Measurements from ENCODE around the gene BLOC1S5.

Gene BLOC1S5

DNA sequence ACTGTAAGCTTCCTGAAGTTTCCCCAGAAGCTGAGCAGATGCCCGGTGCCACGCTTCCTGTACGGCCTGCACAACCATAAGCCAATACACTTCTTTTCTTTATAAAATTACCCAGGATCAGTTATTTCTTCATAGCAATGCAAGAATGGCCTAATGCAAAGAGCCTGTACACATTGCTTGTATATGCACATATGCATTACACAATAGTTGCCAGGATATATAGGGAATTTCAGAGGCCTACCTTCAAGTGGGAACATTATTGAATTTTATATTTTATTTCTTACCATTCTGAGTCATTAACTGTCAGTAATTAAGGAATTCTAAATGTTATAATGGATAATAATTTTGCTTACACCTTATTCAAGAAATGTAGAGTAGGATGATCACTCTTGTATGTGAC, 93.6 kb downstream of the BLOC1S5 start:
- H2AFZ ChIP-seq (ENCODE audit: low read length), result no peak overlapping the region
- no peaks in the 10 kb centered on the region for H3K27me3 ChIP-seq (ENCODE audit: insufficient read depth, low read length, poor library complexity, severe bottlenecking)
- no peak overlapping the region for H3K4me2 ChIP-seq (ENCODE audit: low read depth, low read length, poor library complexity, severe bottlenecking)
- H3K4me3 ChIP-seq (ENCODE audit: low read length, poor library complexity, severe bottlenecking), result no peak overlapping the region
- H3K9me2 ChIP-seq (replicated peaks; ENCODE audit: low read depth, low read length), result no peaks in the 10 kb centered on the region
- TF ChIP-seq EZH2phosphoT487 (IDR thresholded peaks at IDR 0.05; ENCODE audit: borderline replicate concordance), result no peak
- TF ChIP-seq, protein P1, sequence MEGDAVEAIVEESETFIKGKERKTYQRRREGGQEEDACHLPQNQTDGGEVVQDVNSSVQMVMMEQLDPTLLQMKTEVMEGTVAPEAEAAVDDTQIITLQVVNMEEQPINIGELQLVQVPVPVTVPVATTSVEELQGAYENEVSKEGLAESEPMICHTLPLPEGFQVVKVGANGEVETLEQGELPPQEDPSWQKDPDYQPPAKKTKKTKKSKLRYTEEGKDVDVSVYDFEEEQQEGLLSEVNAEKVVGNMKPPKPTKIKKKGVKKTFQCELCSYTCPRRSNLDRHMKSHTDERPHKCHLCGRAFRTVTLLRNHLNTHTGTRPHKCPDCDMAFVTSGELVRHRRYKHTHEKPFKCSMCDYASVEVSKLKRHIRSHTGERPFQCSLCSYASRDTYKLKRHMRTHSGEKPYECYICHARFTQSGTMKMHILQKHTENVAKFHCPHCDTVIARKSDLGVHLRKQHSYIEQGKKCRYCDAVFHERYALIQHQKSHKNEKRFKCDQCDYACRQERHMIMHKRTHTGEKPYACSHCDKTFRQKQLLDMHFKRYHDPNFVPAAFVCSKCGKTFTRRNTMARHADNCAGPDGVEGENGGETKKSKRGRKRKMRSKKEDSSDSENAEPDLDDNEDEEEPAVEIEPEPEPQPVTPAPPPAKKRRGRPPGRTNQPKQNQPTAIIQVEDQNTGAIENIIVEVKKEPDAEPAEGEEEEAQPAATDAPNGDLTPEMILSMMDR (conservative IDR thresholded peaks at IDR 0.05; ENCODE audit: low read length), result no peak
- no peak overlapping the region for H3K9ac ChIP-seq (ENCODE audit: low read depth, low read length, poor library complexity, severe bottlenecking)
- no peaks in the 10 kb centered on the region for H3K36me3 ChIP-seq (ENCODE audit: insufficient read depth, low read length)
- no peaks in the 10 kb centered on the region for H4K20me1 ChIP-seq (ENCODE audit: insufficient read depth, low read length, poor library complexity, severe bottlenecking)
- H3F3A ChIP-seq (ENCODE audit: low read depth), result no peaks in the 10 kb centered on the region
- H3K79me2 ChIP-seq (ENCODE audit: insufficient read depth, low read length), result no peaks in the 10 kb centered on the region
- H3K4me1 ChIP-seq (ENCODE audit: insufficient read depth, low read length, poor library complexity, severe bottlenecking), result no peaks in the 10 kb centered on the region
- peaks cover 6% of the 10 kb centered on the region; the same call in 1 of the 2 replicates for H3K9me3 ChIP-seq (ENCODE audit: insufficient read depth, low read depth, low read length)
